GM11168 (cell line): ENCODE data around the gene TRRAP.

Experiments
- in situ Hi-C: fragments of 300-500 bp; cut with MboI; formaldehyde crosslinking; loops from one replicate; pipeline ENCODE4 v1.12.0; 2022; ENCODE audit warnings: low sequenced_read_pairs; ENCODE audit not compliant: unreplicated experiment

The TRRAP gene

GRCh38 chr7:98887038-98887437 is 8.7 kb downstream of the TRRAP start:
- in situ Hi-C loops, result no loop called here

GRCh38 chr7:98892609-98893008 is 14.3 kb downstream of the TRRAP start:
- in situ Hi-C loops, result no loop called here

DNA sequence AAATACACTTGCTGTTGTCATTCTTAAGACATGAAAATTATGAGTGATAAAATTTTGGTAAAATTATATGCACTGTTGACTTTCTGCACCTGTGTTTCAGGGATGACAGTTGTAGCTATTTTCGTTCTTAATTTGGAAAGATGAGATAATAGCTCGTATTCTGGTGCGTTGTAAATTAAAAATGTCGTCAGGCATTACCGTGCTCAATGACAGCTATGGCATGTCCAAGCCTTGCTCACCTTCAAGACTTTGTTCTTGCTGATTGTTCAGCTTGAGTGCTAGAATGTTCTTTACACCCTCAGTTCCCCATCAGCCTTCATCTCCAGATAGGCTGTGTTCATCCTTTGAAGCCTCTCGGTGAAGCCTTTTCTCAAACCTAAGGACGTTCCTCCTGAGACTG is 21.5 kb downstream of the TRRAP start:
- in situ Hi-C loops, result no loop called here

- in situ Hi-C loops, result no loop called here
Measured at GRCh38 chr7:98900815-98901214, 22.5 kb downstream of the TRRAP start.

- in situ Hi-C loops, result no loop called here
Measured at GRCh38 chr7:98902523-98902922, 24.2 kb downstream of the TRRAP start.

- in situ Hi-C loops, result no loop called here
Measured at GRCh38 chr7:98903246-98903645, 24.9 kb downstream of the TRRAP start.

- in situ Hi-C loops, result no loop called here
Measured at GRCh38 chr7:98907570-98907969, 29.2 kb downstream of the TRRAP start.

DNA sequence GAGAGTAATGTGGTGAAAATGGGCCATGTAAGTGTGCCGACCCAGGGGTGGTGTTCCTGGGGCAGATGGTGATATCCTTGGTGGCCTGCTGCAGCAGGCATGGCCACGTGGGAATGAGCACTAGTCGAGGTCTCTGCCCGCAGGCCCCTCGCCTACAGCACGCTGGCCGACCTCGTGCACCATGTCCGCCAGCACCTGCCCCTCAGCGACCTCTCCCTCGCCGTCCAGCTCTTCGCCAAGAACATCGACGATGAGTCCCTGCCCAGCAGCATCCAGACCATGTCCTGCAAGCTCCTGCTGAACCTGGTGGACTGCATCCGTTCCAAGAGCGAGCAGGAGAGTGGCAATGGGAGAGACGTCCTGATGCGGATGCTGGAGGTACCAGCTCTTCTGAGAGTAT is 30.3 kb downstream of the TRRAP start:
- in situ Hi-C loops, result no loop called here

DNA sequence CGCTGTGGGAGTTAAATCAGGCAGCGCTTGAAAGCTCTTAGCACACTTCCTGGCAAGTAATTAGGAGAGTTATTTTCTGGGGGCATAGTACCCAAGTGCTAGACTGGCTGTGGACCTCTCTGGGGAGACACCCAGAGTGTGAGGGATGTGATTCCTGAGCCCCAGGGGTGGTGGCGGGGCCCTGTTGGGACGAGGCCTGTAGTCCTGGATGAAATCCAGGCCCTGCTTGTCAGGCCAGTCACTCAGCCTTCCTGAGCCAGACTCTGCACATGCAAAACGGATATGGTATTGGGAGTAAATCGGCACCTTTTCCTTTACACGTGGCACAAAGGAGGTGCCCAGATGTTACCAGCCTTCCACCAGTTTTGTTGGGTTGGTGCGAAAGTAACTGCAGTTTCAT is 31.2 kb downstream of the TRRAP start:
- in situ Hi-C loops, result no loop called here

DNA sequence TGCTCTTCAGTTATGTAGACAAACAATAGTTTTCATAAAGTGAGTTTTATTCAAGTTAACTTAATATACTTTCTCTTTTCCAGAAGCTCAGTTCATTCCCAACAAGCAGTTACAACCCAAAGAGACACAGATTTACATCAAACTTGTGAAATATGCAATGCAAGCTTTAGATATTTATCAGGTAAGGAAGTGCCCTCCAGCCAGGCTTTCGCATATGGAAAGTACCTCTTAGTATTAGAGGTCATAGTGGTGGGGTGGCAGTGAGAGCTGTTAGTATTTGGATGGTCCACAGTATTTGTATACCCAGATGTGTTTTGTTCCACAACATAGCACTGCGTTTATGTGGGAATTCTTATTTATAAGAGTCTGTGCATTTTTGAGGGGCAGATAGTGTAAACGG is 32.1 kb downstream of the TRRAP start:
- in situ Hi-C loops, result no loop called here

- in situ Hi-C loops, result no loop called here
Measured at GRCh38 chr7:98911916-98912315, 33.6 kb downstream of the TRRAP start.

DNA sequence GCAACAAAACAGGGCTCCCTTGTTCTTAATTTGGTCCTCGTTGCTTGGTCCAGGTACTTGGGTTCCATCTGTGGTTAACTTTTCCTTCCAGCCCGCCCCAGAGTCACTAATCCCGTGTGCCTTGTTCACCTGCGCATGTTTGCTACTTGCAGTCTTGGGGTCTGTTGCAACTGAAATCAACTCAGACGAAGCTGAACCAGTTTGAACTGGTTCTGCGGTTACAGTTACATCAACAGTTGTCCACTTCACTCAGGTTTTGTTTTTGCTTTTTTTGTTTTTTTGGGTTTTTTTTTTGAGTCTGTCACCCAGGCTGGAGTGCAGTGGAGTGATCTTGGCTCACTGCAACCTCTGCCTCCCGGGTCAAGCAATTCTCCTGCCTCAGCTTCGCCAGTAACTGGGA is 34.7 kb downstream of the TRRAP start:
- in situ Hi-C loops, result no loop called here

- in situ Hi-C loops, result no loop called here
Measured at GRCh38 chr7:98913612-98914011, 35.3 kb downstream of the TRRAP start.

DNA sequence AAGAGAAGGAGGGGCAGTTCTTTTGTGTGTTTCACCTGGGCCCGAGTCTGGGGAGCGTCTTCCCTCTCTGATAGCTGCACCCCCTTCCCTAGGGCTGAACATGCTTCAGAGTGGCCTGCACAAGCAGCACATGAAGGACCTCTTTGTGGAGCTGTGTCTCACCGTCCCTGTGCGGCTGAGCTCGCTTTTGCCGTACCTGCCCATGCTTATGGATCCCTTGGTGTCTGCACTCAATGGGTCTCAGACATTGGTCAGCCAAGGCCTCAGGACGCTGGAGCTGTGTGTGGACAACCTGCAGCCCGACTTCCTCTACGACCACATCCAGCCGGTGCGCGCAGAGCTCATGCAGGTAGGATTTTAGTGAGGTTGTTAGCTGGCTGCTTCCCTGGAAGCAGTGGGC is 39.0 kb downstream of the TRRAP start:
- in situ Hi-C loops, result no loop called here

DNA sequence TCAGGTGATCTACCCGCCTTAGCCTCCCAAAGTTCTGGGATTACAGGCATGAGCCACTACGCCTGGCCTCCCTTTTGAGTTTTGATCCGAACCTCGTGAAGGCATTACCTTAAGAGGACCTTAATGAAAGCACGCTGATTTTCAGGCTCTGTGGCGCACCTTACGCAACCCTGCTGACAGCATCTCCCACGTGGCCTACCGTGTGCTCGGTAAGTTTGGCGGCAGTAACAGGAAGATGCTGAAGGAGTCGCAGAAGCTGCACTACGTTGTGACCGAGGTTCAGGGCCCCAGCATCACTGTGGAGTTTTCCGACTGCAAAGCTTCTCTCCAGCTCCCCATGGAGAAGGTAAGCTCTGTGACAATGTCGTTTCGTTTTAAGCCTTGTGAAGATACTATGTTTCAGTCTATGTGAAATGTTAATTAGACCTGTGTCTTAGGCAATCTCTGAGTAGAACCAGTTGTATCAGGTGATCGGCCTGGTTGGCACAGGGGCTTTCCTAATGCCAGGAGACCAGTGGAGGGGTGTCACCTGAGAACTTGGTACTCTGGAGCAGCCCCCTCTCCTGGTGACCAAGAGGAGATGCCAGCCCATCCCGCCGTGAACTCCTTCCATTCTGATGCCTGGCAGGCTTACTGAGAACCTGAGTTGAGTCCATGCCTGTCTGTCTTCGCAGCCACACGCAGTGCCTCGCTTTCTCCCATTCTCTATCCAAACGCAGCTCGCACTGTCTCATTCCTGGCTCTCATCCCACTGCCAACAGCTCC is 43.5 kb downstream of the TRRAP start:
- in situ Hi-C loops, result no loop called here

GRCh38 chr7:98922392-98923187 is 44.3 kb downstream of the TRRAP start:
- in situ Hi-C loops, result no loop called here

DNA sequence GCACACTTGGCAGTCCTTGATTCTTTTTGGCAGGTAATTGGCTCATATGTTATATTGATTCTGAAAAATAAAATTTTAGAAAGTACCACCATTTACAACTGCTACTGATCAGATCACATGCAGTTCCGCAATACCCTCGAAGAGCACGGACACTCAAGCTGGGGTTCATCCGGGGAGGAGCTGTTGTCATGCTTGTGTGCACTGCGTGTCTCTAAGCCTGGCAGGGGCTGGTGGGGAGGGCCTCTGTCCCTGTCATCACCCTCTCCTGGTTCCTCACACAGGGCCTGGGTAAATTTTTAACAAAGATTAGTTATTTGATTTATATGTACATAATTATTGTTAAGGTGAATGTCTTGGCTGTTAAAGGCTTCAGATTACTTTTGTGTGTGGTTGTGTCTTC is 45.2 kb downstream of the TRRAP start:
- in situ Hi-C loops, result no loop called here

DNA sequence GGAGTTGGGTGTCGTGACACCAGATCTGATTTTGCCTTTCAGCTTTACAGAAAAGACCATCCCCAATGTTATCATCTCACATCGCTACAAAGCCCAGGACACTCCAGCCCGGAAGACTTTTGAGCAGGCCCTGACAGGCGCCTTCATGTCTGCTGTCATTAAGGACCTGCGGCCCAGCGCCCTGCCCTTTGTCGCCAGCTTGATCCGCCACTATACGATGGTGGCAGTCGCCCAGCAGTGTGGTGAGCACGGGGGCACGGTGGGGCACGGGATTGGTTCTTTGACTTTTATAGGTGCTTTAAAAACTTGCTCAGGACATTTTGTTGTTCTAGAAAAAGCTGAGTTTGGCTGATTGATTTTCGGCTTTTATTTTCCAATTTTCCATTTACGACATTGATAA is 48.8 kb downstream of the TRRAP start:
- in situ Hi-C loops, result no loop called here

GRCh38 chr7:98930464-98930863 is 52.1 kb downstream of the TRRAP start:
- in situ Hi-C loops, result no loop called here

- in situ Hi-C loops, result no loop called here
Measured at GRCh38 chr7:98930921-98931320, 52.6 kb downstream of the TRRAP start.

- in situ Hi-C loops, result no loop called here
Measured at GRCh38 chr7:98933321-98933720, 55.0 kb downstream of the TRRAP start.

GRCh38 chr7:98934267-98934666 is 55.9 kb downstream of the TRRAP start:
- in situ Hi-C loops, result no loop called here
